Astrocyte (in vitro differentiated cells and primary cell): ENCODE results near the gene GGA2.

Source experiments
- EZH2 ChIP-seq: IDR thresholded peaks from 2 replicates; pipeline ENCODE4 v1.6.1; 2012; ENCODE audit warnings: mild to moderate bottlenecking, low read length, inconsistent platforms; ENCODE audit not compliant: insufficient read depth
- TF ChIP-seq, protein P1 (sequence below): IDR thresholded peaks from 2 replicates; pipeline ENCODE4 v1.5.1; 2011; ENCODE audit warnings: low read depth, mild to moderate bottlenecking, inconsistent platforms, low read length, moderate library complexity; ENCODE audit not compliant: insufficient read depth

DNA sequence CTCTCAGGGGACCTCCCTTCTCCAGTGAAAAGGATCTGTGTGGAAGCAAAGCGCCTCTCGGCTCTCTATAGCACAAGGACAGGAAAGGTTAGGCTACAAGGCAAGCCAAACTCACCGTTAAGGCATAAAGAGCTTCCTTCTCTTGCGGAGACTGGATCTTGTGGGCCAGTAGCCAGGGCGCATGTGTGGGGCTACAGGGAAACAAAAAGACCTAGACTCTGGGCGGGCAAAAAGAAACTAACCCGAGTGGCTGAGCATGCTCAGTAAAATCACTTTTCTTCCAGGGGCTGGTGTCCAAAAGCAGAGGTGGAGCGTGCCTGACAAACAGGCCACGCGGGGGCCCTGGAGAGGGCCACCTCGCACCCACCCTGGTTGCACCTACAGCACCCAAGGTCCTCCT, 16.1 kb downstream of the GGA2 start:
- TF ChIP-seq, protein P1, sequence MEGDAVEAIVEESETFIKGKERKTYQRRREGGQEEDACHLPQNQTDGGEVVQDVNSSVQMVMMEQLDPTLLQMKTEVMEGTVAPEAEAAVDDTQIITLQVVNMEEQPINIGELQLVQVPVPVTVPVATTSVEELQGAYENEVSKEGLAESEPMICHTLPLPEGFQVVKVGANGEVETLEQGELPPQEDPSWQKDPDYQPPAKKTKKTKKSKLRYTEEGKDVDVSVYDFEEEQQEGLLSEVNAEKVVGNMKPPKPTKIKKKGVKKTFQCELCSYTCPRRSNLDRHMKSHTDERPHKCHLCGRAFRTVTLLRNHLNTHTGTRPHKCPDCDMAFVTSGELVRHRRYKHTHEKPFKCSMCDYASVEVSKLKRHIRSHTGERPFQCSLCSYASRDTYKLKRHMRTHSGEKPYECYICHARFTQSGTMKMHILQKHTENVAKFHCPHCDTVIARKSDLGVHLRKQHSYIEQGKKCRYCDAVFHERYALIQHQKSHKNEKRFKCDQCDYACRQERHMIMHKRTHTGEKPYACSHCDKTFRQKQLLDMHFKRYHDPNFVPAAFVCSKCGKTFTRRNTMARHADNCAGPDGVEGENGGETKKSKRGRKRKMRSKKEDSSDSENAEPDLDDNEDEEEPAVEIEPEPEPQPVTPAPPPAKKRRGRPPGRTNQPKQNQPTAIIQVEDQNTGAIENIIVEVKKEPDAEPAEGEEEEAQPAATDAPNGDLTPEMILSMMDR: no peak
- no peak for TF ChIP-seq EZH2
